Hindlimb muscle (tissue), 1 donor: ENCODE data around the gene TTC9B. TPM values are rescaled to one million over a fixed set of nuclear protein-coding genes. Genes with fewer than 3 reads are reported as not detected.

Experiments used
- DNase-seq: peaks from one replicate; pipeline ENCODE4 v3.0.0-alpha.2; 2013
- polyA plus RNA-seq: library from polyadenylated mRNA; unstranded; fragments of 120-200 nt; gene quantifications from one replicate; pipeline ENCODE4 v1.2.1, GENCODE V29; 2013; ENCODE audit not compliant: insufficient read length

The TTC9B gene
- polyA plus RNA-seq, result not detected

DNA sequence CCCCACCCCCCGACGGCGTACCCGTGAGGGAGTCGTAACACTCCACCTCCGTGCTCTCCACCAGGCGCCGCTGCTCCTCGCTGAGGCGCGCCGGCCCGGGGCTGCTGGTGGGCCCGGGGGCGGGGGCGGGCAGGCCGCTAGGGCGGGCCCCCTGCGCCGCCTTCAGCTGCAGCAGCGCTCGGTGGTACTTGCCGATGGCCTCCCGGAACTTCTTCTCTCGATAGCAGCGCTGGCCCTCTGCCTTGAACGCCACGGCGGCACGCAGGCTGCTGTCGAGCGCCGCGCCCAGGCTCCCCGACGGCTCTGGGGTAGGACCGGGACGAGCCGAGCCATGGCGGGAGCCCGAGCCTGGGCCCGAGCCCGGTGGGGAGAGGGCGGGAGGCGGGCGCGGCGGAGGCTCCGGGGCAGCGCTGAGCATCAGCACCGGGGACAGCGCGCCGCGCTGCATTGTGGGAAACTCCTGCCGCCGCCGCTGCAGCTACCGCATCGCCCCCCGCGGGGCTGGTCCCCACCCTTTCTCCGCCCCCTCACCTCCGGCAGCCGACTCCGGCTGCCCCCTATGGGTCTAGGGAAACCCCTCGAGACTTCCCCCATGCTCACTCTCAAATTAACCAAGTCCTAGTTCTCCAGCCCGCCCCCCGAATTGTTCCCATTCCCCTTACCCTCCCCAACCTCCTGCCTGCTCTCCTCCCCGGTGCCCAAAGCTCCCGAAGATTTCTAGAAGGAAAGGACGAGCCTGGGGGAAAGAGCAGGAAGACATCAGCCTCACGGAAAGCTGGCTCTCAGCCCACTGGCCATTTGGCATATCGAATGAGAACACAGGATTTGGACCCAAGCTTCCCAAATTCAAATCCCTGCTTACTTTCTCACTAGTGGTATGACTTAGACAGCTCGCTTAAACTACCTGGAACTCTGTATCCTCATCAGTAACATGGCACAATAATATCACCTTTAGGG lies at the start of gene TTC9B:
Gene TTC9B, minus strand, starts transcription at position 451 of the 957 bp plus-strand sequence. Its CDS starts 3 bp downstream, at position 448.
- DNase-seq, result no peak

DNA sequence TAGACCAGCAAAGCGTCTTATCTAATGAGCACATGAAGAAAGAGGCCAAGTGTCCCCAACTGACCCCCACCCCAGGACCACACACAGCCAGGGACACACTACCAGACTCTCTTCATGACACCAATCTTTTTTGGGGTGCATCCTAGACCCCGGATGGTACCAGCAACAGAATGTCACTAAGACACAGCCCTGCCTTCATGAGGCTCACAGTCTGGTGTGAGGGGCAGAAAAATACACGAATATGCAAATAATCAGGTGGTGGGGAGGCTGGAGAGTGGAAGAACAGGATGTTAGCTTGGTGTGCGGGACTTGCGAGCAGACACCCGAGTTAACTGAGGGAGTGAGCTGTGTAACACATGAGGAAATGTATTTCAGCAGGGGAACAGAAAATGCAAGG lies 49.4 kb upstream of the TTC9B start:
- no peak for DNase-seq

DNA sequence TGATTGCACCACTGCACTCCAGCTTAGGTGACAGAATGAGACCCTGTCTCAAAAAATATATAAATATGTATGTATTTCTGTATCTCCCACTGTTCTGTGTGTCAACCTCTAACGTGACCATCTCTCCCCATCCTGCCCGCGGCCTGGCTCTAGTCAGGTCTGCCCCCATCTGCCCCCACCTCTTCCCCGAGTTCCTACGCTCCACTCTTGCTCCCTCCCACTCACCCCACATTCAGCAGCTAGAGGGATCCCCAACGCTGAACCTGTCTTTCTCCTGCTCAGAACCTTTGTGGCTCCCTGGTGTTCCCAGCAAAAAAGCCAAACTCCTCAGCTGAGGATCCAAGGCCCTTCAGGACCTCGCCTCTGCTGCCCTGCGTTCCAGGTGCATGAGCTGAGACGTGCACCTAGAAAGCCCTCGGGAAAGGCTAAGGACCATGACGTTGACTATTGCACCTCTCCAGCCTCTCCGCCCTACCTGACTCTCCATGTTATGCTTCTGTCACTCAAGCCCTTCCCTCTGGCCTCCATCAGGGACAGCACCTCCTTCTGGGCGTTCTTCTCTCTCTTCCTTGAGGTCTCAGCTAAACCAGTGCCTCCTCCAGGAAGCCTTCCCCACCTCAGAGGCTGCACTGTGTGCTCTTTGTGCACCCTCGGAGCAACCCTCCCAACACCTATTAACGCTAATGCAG lies 48.9 kb upstream of the TTC9B start:
- DNase-seq, result no peak

DNA sequence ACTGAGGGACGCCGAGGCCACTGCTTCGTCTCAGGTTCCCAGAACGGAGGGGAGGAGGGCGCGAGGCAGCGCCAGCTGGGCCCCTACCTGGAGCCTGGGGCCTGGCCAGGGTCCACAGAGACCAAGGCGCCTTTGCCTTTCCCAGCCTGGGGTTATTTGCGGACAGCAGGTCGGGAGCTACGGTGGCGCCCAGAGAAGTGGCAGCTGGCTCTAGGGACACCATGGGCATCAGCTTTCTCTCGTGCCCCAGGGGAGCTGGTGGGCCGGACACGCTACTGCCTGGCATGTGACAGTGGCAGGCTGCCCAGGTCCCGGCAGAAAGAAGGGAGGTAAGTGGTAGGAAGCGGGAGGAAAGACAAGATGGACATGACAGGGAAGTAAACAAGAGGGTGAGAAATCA lies 47.9 kb upstream of the TTC9B start:
- no peak for DNase-seq

DNA sequence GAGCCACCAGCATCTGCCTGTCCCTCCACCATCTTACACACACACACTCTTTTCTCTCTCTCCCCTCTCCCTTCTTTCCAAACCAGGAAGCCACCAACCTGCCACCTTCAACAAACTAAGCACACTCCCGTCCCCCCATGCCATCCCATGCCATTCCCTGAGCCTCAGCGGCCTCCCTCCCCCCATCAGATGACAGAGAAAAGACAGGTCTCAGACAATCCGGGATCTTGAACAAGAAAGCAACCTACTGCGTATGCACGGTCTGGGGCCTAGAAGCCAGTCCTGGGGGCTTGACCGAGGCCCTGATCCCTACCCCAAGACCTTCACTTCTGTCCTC lies 47.5 kb upstream of the TTC9B start:
- DNase-seq, result no peak

DNA sequence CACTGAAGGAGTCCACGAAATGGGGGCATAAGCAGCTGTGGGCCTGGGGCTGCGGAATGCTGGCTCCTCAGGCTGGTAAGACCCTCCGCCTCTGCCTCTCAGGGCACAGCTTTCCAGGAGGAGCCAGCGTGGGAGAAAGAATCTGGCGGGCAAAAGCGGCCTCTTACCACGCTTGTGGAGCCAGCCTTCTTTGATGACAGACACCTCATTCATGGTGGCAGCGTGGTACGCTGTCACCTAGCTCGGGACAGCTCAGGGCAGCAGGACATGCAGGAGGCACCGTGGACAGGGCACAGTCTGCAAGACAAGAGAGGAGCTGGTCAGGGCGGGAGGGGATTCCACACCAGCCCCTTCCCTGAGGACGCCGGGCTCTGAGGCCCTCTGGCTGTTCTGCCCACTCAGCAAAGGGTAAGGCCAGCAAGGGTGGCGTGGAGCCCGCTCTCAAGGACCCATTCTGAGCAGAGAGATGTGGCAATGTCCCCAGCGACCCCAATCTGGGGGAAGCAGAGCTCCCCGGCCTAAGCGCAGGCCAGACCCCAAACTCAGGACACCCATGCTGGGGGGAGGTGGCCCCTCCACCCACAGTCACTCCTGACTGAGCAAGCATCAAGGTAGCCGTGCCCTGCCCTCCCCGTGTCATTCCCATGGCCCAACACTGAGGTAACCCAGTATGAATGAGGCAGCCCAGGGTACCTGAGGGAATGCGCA lies 47.0 kb upstream of the TTC9B start:
- no peak for DNase-seq

DNA sequence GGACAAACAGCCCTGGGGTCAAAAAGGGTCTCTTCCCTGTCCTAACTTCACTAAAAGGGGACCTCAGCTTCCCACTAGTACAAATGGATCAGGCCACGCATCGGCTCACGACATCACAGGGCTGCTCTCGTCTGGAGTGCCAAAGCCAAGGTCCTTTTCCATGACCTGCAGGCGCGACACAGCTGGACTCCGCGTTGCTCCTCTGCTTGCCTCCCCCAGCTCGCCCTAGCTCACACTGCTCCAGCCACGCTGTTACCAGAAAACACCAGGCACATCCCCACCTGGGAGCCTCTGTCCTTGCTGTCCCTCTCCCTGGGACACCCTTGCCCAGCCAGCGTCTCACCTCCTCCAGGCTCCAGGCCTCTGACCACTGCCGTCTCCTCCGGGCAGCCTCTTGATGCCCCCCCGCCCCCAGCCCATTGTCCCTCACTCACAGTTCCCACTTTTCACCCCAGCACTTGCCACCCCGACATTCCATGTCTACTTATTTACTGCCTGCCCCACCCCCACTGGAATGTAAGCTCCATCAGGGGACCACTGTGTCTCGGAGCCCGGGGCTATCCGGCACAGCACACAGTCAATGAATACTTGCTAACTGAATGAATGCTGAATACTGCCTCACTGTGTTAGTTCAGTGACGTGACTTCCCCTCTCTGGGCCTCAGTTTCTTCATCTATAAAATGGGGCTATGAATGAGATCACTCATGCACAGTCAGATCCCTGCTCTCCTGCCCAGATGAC lies 46.3 kb upstream of the TTC9B start:
- DNase-seq, result no peak

DNA sequence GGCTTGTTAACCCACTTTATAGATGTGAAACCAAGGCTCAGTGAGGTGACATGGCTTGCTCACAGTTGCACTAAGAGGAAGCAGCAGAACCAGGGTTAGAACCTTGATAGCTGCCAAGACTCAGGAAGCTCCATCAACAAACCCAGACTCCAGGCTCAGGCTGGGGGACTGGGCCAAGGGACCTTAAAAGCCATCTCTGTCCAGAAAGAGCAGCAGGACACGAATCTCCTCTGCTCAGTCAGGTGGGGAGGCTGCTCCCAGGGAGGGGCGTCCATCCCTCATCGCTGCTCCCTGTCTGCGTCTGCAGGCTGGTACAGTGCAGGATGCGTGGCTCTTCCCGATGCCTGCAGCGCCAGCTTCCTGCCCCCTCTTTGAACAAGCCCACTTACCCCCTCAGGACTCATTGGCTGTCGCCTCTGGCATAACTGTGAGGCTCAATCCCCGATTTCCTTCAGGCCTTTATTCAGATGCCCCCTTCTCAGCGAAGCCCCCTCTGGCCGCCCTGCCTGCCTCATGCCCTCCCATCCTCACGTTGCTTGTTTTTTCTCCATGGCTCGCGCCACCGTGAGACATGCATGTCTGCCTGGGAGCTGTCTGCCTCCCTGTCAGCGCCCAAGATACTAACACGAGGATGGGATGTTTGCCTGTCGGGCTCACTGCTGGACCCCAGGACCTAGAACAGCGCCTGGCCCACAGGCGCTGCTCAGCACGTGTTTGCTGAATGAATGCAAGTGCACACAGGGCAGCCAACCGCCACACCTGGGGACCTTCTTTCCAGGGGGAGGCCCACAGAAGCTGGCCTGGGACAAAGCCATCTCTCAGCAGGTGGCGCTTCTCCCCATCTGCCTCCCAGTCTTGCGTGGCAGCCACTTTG lies 45.5 kb upstream of the TTC9B start:
- no peak for DNase-seq

DNA sequence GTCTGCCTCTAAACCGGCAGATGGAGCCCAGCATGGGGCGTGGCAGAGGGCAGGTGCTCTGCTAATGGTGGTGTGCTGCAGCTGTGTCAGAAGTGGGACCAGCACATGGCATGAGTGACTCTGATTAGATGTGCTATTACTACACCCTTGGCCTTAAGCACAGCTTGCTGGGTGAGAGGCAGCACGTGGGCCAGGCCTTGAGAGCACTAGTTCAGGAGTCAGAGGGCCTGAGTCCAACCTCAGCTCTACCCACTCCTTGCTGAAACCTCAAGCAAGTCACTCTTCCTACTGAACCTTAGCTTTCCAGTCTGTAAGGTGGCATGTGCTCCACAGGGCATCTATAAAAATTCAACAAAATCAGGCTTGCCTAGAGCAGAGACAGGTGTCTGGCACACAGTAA lies 44.2 kb upstream of the TTC9B start:
- DNase-seq, result no peak

DNA sequence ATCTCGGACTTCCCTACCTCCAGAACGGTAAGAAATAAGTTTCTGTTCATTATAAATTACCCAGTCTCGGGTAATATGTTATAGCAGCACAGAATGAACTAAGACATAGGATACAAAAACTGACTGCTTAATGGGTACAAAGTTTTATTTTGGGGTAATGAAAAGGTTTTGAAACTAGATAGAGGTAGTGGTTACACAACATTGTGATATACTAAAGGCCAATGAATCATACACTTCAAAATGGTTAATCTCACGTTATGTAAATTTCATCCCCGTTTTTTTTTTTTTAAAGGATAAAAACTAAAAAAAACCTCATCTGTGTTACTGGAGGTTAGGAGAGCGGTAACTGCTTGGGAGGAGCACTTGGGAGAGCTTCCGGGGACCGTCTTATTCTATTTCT lies 43.4 kb upstream of the TTC9B start:
- no peak for DNase-seq

DNA sequence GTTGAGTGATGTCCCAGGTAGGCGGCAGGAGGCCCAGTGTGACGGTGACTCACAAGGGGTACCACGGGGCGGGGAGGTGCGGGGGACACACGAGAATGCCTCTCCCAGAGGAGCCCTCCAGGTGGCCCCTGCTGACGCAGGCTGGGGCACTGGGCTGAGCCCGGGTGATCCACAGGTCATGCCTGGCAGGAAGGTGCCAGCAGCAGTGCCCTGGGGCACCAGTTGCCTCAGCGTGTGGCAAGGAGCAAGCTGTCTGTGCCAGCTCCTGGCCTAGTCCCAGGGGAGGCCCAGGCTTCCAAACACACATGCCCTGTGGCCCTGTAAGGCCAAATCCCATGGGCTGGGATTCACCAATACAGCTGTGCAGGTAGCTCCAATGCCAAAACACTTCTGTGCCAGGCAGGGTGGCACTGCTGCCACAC lies 38.9 kb upstream of the TTC9B start:
- no peak for DNase-seq

DNA sequence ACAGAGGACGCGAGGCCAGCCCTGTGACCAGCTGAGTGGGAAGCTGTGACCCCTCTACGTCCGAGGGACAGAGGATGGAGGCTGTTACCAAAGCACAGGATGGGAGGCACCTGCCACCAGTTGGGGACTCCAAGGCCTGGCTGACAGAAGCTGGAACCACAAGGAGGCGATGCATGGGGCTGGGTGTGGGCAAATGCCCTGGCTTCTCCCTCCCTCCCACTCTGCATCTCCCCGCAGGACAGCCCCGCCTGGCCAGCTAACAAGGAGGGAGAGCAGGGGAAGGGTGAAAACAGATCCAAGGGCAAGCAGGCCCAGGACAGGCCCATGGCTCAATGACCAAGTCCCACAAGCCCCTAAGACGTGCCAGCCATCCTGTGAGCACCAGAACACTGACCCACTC lies 38.3 kb upstream of the TTC9B start:
- no peak for DNase-seq

DNA sequence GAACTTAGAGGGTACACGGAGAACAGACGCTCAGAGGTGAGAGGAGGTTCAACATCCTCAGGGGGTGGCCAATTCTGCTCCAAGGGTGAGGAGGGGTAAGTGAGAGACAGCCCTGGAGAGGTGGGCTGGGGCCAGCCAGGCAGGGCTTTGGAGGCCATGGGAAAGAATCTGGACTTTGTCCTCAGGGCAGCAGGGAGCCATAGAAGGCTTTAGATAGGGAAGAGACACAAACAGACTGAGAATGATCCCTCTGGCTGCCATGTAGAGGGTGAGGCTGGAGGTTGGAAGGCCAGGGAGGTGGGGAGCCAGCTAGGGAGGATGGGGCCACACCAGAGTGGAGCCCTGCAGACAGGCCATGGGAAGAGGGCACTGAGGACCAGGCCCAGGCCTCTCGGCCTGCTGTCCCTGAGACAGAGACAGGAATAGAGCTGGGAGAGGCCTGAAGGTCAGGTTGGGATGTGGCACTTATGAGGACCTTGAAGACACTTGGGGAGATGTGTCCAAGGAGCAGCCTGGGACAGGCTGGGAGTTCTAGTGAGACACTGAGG lies 37.5 kb upstream of the TTC9B start:
- DNase-seq, result no peak

DNA sequence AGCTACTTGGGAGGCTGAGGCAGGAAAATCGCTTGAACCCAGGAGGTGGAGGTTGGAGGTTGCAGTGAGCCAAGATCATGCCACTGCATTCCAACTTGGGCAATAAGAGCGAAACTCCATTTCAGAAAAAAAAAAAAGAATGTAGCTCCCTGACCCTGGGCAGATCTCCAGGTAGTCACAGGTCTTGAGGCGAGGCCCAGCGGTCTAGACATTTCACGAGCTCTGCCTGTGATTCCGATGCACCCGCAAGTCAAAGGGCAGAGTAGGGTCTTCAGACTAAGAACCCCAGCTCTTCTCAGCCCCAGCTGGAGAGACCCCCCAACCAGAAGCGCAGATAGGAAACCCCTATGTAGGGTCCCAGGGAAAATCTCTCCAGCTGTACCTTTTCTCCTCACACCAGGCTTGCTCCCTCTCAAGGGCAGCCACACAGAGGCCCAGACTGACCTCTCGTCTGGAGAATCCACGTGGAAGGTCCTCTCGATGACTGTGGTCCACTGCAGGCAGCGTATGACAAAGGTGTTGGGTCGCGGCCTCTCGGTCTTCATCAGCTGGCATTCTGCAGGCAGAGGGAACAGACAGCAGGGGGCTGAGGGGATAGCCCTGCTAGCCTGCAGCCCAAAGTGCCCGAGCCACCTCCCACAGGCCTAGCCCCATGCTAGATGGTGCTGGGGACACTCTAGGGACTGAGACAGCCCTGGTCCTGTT lies 36.7 kb upstream of the TTC9B start:
- no peak for DNase-seq

DNA sequence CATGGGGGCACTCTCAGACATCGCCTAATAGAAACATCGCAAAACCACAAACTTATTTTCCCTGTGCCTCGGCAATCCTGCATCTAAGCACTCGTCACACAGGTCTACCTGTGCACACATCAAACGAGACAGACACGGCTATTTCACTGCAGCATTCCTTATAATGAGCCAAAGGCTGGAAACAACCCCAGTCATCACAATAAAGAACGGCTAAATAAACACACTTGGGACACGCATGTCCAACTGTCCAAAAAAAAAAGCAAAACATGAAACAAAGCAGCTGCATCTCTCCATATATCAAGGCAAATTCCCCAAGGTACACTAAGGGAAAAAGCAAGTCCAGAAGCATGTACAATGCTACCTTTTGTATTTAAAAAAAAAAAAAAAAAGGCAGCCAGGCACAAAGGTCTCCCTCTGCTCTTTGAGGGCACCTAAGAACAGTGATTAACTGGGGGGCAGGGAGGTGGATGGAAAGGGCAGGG lies 35.5 kb upstream of the TTC9B start:
- DNase-seq, result no peak

DNA sequence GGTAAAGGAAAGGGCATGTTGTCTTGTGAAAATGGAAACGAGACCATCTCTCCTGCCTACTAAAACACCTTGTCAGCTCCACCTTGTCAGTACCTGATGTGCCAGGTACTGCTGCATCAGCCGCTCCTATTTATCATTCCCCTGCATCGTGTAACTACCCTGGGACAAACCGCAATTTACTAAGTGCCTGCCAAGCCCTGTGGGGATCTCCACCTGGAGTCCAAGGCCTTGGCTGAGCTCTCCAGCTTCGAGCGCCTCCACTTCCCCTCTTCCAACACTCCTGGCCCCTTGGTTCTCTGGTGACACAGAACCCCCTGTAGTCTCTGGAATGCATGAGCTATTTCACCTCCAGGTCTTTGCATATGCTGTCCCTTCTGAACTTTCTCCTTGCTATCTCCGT lies 34.2 kb upstream of the TTC9B start:
- no peak for DNase-seq

DNA sequence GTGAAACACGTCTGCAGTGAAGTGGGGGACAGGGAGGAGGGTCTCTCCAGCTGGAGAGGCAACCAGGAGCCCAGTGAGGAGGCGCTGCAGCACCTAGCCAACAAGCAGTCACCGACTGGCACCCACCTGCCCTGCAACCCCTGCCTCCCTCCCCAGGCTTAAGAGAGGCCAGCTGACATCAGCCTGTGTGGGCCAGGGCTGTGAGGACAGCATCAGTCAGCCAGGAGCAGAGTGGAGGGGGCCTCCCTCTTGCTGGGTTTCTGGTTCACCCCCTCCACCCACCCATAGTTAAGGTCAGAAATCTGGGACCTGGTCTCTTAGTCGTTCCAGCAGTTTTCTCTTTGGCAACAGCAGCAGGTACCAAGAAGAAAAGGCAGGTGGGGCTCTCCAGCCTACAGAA lies 33.8 kb upstream of the TTC9B start:
- no peak for DNase-seq

DNA sequence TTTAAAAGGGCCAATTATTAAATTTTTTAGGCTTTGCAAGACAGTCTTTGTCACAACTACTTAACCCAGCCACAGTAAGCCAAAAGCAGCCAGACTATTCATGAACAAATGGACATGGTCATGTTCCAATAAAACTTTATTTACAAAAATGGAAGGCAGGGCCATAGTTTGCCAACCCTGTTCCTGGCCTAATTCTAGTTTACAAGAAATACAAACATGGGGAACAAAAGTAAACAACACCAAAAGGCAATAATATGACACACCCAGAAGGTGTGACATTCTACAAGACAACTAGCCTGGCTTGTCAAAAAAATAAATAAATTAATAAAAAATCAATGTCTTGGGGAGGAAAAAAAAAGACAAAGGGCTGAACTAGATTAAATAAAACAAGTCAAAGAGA lies 33.1 kb upstream of the TTC9B start:
- no peak for DNase-seq

DNA sequence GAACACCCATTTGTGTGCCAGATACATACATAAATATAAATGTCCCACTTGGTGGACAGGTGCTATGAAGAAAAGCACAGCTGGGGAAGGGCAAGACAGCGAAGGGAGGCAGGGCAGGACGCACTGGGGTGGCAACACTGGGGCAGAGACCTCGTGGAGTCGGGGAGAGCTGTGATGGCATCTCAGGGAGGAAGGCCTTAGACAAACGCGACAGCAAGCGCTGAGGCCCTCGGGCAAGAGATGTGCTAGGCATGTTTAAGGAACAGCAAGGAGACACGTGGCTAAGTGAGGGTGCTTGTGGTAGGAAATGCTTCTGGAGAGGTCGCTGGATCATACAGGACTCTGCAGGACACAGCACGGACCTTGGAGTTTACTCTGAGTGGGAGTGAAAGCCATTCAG lies 31.6 kb upstream of the TTC9B start:
- no peak for DNase-seq

DNA sequence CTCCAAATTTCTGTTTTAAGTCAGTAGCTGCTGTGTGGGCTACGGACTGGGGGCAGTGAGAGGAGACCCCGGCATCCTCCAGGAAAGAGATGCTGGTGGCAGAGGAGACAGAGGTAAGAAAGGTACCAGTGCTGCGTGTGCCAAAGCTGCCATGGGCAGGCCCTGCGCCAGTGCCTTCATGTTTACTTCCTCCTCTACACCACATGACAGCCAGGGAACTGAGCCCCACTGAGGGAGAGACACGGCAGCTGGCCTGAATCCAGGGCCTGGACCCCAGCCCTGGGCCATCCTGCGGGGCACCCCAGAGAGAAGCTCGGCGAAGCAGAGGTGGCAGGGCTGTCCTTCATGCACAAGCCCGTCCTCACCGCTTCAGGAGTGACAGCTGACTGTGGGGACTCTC lies 31.0 kb upstream of the TTC9B start:
- no peak for DNase-seq
